ENCODE data around the gene B3GLCT.
"Not testable (repeated sequence)": the region's sequence is repeated elsewhere in the genome, so short reads cannot be mapped to it uniquely, and the experiment has no call there.

B3GLCT gene

GRCh38 chr13:31184981-31185645 lies 14.7 kb upstream of the B3GLCT start:
- DNase-seq, result no peak

- DNase-seq, result no peak
Observed at GRCh38 chr13:31191748-31192147, 8.0 kb upstream of the B3GLCT start.

GRCh38 chr13:31192306-31192705 lies 7.5 kb upstream of the B3GLCT start:
- DNase-seq, result no peak

GRCh38 chr13:31195616-31196015 lies 4.2 kb upstream of the B3GLCT start:
- no peak for DNase-seq

- no peak for DNase-seq
Observed at GRCh38 chr13:31196992-31197391, 2.8 kb upstream of the B3GLCT start.

- DNase-seq, result no peak
Observed at GRCh38 chr13:31198519-31198918, 1.3 kb upstream of the B3GLCT start.

GRCh38 chr13:31199527-31199848 lies 287 bp upstream of the B3GLCT start:
- no peak for DNase-seq

- DNase-seq, result peak; percentile 26
Observed at GRCh38 chr13:31200637-31200971, 829 bp downstream of the B3GLCT start.

- no peak for DNase-seq
Observed at GRCh38 chr13:31201341-31202031, 1.7 kb downstream of the B3GLCT start.

GRCh38 chr13:31204592-31204991 lies 4.8 kb downstream of the B3GLCT start:
- no peak for DNase-seq

GRCh38 chr13:31207661-31208552 lies 8.1 kb downstream of the B3GLCT start:
- DNase-seq, result no peak

GRCh38 chr13:31208559-31209122 lies 8.9 kb downstream of the B3GLCT start:
- no peak for DNase-seq

GRCh38 chr13:31209172-31209840 lies 9.5 kb downstream of the B3GLCT start:
- DNase-seq, result no peak

GRCh38 chr13:31209841-31210210 lies 10.1 kb downstream of the B3GLCT start:
- DNase-seq, result no peak

GRCh38 chr13:31213651-31214289 lies 14.0 kb downstream of the B3GLCT start:
- no peak for DNase-seq

GRCh38 chr13:31214435-31214834 lies 14.7 kb downstream of the B3GLCT start:
- no peak for DNase-seq

- not testable (repeated sequence) for DNase-seq
Observed at GRCh38 chr13:31216916-31217315, 17.1 kb downstream of the B3GLCT start.

- no peak for DNase-seq
Observed at GRCh38 chr13:31219909-31220598, 20.3 kb downstream of the B3GLCT start.

- no peak for DNase-seq
Observed at GRCh38 chr13:31221057-31221456, 21.3 kb downstream of the B3GLCT start.

- DNase-seq, result no peak
Observed at GRCh38 chr13:31223215-31223614, 23.4 kb downstream of the B3GLCT start.

- no peak for DNase-seq
Observed at GRCh38 chr13:31223640-31224039, 23.9 kb downstream of the B3GLCT start.

GRCh38 chr13:31224174-31224669 lies 24.4 kb downstream of the B3GLCT start:
- no peak for DNase-seq
